ENCODE data around the gene GNG8. TPM values are rescaled to one million over a fixed set of nuclear protein-coding genes. Genes with fewer than 3 reads are reported as not detected.

The GNG8 gene
- total RNA-seq, 1 donor from 2014 or later = not detected

DNA sequence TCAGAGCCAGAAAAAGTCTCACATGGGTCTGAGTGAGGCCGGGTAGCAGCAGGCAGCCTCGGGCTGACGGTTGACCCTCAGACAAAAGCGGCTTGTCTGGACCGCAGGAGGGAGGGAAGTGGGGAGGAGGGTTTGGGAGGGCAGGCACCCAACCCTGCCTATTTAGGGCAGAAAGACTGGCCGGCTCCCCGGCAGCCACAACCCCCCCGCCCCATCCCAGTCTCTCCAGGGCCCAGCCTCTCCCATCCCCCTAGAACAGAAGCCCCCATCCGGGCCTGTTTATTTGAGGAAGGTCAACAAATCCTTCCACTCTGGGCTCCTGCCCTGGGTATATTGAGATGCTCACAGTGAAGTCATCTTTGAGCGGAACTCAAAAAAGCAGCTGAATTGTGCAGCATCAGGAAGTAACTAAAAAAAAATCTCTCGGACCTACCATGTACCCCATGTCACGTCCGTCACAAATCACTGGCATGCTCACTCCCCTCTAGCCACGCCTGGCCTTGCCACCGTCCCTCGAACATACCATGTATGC is 18.7 kb upstream of the GNG8 start:
- H3K4me3 ChIP-seq (ENCODE audit: insufficient read depth, low read depth, low read length) = no peak overlapping the region
- peaks cover 6% of the 10 kb centered on the region for H4K20me1 ChIP-seq (ENCODE audit: insufficient read depth, low read length)
- H3K9ac ChIP-seq (ENCODE audit: low read length) = no peak overlapping the region
- DNase-seq (ENCODE audit: low read depth) = no peak
- no peak overlapping the region for H3K27ac ChIP-seq (ENCODE audit: low read depth, low read length)
- no peak for FAIRE-seq
- no peak overlapping the region for H2AFZ ChIP-seq (ENCODE audit: low read depth, low read length)
- H3K79me2 ChIP-seq (ENCODE audit: insufficient read depth, low read length) = no peaks in the 10 kb centered on the region
- Mint-ChIP-seq H3K4me1 (ENCODE audit: low read depth, unreplicated experiment) (peaks cover 22% of the 10 kb centered on the region), H3K9me3 (ENCODE audit: unreplicated experiment) (peaks cover 9% of the 10 kb centered on the region), H3K27ac (ENCODE audit: unreplicated experiment) (peak overlapping the region; percentile 92), H3K4me3 (ENCODE audit: unreplicated experiment) (peak overlapping the region; percentile 57), H3K36me3 (ENCODE audit: low read depth, unreplicated experiment) (peaks cover 24% of the 10 kb centered on the region), H3K27me3 (ENCODE audit: low read depth, unreplicated experiment) (peaks cover 11% of the 10 kb centered on the region)
- TF ChIP-seq EZH2 (IDR thresholded peaks at IDR 0.05; ENCODE audit: insufficient read depth, low read length) = no peak
- TF ChIP-seq, protein P1, sequence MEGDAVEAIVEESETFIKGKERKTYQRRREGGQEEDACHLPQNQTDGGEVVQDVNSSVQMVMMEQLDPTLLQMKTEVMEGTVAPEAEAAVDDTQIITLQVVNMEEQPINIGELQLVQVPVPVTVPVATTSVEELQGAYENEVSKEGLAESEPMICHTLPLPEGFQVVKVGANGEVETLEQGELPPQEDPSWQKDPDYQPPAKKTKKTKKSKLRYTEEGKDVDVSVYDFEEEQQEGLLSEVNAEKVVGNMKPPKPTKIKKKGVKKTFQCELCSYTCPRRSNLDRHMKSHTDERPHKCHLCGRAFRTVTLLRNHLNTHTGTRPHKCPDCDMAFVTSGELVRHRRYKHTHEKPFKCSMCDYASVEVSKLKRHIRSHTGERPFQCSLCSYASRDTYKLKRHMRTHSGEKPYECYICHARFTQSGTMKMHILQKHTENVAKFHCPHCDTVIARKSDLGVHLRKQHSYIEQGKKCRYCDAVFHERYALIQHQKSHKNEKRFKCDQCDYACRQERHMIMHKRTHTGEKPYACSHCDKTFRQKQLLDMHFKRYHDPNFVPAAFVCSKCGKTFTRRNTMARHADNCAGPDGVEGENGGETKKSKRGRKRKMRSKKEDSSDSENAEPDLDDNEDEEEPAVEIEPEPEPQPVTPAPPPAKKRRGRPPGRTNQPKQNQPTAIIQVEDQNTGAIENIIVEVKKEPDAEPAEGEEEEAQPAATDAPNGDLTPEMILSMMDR (IDR thresholded peaks at IDR 0.05; ENCODE audit: insufficient read depth, low read depth, low read length) = no peak
- no peaks in the 10 kb centered on the region for H3K9me3 ChIP-seq (ENCODE audit: insufficient read depth, low read depth, low read length)
- peaks cover 7% of the 10 kb centered on the region for H3K4me1 ChIP-seq (ENCODE audit: insufficient read depth, low read length)
- H3K4me2 ChIP-seq (ENCODE audit: low read length) = no peak overlapping the region
- H3K36me3 ChIP-seq (ENCODE audit: insufficient read depth, low read length) = no peaks in the 10 kb centered on the region
- H3K27me3 ChIP-seq (ENCODE audit: insufficient read depth, low read length) = no peaks in the 10 kb centered on the region

DNA sequence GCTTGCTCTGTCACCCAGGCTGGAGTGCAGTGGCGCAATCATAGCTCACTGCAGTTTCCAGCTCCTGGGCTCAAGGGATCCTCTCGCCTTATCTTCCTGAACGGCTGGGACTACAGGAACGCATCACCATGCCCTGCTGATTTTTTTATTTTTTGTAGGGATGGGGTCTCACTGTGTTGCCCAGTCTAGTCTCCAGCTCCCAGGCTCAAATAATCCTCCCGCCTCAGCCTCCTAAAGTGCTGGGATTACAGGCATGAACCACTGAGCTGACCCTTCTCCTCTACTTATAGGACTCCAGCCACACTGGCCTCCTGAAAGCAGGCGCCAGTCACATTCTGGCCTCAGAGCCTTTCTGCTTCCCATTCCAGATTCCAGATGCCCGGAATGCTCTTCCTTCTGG is 14.4 kb upstream of the GNG8 start:
- Mint-ChIP-seq H3K36me3 (ENCODE audit: low read depth, unreplicated experiment) (peaks cover 38% of the 10 kb centered on the region), H3K27me3 (ENCODE audit: low read depth, unreplicated experiment) (peaks cover 24% of the 10 kb centered on the region), H3K9me3 (ENCODE audit: unreplicated experiment) (peaks cover 22% of the 10 kb centered on the region), H3K4me1 (ENCODE audit: low read depth, unreplicated experiment) (peaks cover 17% of the 10 kb centered on the region), H3K4me3 (ENCODE audit: unreplicated experiment) (no peak overlapping the region), H3K27ac (ENCODE audit: unreplicated experiment) (peak overlapping the region; percentile 15)
- Histone ChIP-seq H3K36me3 (ENCODE audit: insufficient read depth, low read length) (no peaks in the 10 kb centered on the region), H3K4me3 (ENCODE audit: insufficient read depth, low read depth, low read length) (no peak overlapping the region), H3K9ac (ENCODE audit: low read length) (no peak overlapping the region), H3K27ac (ENCODE audit: low read depth, low read length) (no peak overlapping the region), H4K20me1 (ENCODE audit: insufficient read depth, low read length) (no peaks in the 10 kb centered on the region), H3K79me2 (ENCODE audit: insufficient read depth, low read length) (no peaks in the 10 kb centered on the region), H3K9me3 (ENCODE audit: insufficient read depth, low read depth, low read length) (peaks cover 22% of the 10 kb centered on the region), H3K27me3 (ENCODE audit: insufficient read depth, low read length) (peaks cover 11% of the 10 kb centered on the region), H3K4me2 (ENCODE audit: low read length) (no peak overlapping the region), H3K4me1 (ENCODE audit: insufficient read depth, low read length) (no peaks in the 10 kb centered on the region), H2AFZ (ENCODE audit: low read depth, low read length) (no peak overlapping the region)
- DNase-seq (ENCODE audit: low read depth) (no peak), FAIRE-seq (no peak)
- no peak for TF ChIP-seq EZH2 (IDR thresholded peaks at IDR 0.05; ENCODE audit: insufficient read depth, low read length)
- TF ChIP-seq, protein P1 (IDR thresholded peaks at IDR 0.05; ENCODE audit: insufficient read depth, low read depth, low read length) = no peak
